ENCODE data around the gene EIF3D. TPM values are rescaled to one million over a fixed set of nuclear protein-coding genes. Genes with fewer than 3 reads are reported as not detected.

Gene EIF3D
- total and polyA plus RNA-seq, 2 of the 8 experiments (the other 6 are each of a cell fraction or from before 2014, with no cell fraction given): 195 to 408 TPM

DNA sequence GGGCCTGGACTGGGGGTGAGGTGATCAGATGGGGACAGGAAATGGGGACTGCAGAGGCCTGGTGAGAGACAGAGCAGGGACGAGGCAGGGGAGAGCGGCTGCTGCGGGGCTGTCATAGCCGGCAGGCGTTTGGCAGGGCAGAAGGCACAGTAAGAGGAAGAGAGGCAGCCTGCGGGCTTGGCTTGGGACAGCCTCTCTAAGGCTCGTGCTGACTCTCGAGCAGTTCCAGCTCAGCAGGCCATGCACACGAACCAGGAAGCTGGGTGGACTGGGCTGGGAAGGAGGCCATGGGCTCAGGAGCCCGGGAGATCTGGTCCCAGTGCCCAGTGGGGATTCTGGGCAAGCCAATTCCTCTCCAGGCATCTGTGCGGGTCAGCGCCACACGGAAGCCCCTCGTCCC is 19.6 kb upstream of the EIF3D start:
- peak overlapping the region; percentile 51; the same call in 1 of the 2 replicates for H2BK12ac ChIP-seq (ENCODE audit: low read depth, low read length)
- FAIRE-seq (no peak), DNase-seq (ENCODE audit: low read depth in 1 of 2, low spot score in 2 of 2) (no peak)
- H2BK120ac ChIP-seq (replicated peaks; ENCODE audit: low read depth, low read length): no peak overlapping the region
- no peak overlapping the region for H3K56ac ChIP-seq (replicated peaks; ENCODE audit: insufficient read length, low read depth, low read length)
- H3K79me2 ChIP-seq (ENCODE audit: control insufficient read depth in 1 of 2, insufficient read depth in 2 of 2, low read length in 2 of 2): no peaks in the 10 kb centered on the region
- no peaks in the 10 kb centered on the region for H4K20me1 ChIP-seq (replicated peaks in 1 of 2; ENCODE audit: control insufficient read depth in 1 of 2, insufficient read depth in 2 of 2, low read length in 2 of 2)
- WGBS, 2 experiments (ENCODE audit: extremely low coverage in 1 of 2, insufficient coverage in 1 of 2, insufficient read length in 1 of 2, insufficient replicate concordance in 2 of 2, low coverage in 1 of 2, low lambda C conversion rate in 2 of 2, missing lambda C conversion rate in 1 of 2): 76% methylated on average over 12 of the region's 14 CpGs; no CpG with 5 or more reads in 1 of the 2 experiments
- no peaks in the 10 kb centered on the region; the same call in 1 of the 2 replicates for H3K23me2 ChIP-seq (ENCODE audit: low read depth, low read length)
- H3K79me1 ChIP-seq (ENCODE audit: low read depth, low read length): no peaks in the 10 kb centered on the region
- H3K36me3 ChIP-seq (ENCODE audit: control insufficient read depth in 2 of 4, insufficient read depth in 4 of 4, low read length in 3 of 4): no peaks in the 10 kb centered on the region
- no peak overlapping the region for H3K14ac ChIP-seq (ENCODE audit: insufficient read length)
- H2BK20ac ChIP-seq (ENCODE audit: low read length): peak overlapping the region; percentile 83
- H3K4me2 ChIP-seq (ENCODE audit: insufficient read depth in 1 of 2, low read depth in 2 of 2, low read length in 2 of 2): no peak overlapping the region
- CTCF ChIA-PET (ENCODE audit: partially characterized antibody): interaction anchor here (0.8 to 1.3 kb wide), 3 partner anchors 13 to 221 kb away, joined by 3 read pairs; no protein-coding TSS in a partner anchor
- no peaks in the 10 kb centered on the region for H3K9me3 ChIP-seq (ENCODE audit: insufficient read depth in 2 of 2, low read depth in 1 of 2, low read length in 1 of 2)
- no peak overlapping the region for H2AK5ac ChIP-seq (ENCODE audit: low read depth, low read length)
- H2BK5ac ChIP-seq (ENCODE audit: low read depth, low read length): peak overlapping the region; percentile 60; the same call in 1 of the 2 replicates
- no peak for TF ChIP-seq PHF8 (conservative IDR thresholded peaks at IDR 0.05; ENCODE audit: low read depth, low read length)
- no peak for TF ChIP-seq JUN (IDR thresholded peaks at IDR 0.05; ENCODE audit: low read depth, low read length)
- no peak for TF ChIP-seq NRF1 (IDR thresholded peaks at IDR 0.05; ENCODE audit: low read depth, low read length)
- H4K8ac ChIP-seq (ENCODE audit: extremely low read depth, insufficient read depth, low read length): peak overlapping the region; percentile 18; the same call in 1 of the 2 replicates
- no peaks in the 10 kb centered on the region; a peak in 2 of 7 replicates for H3K27me3 ChIP-seq (replicated peaks in 1 of 4; ENCODE audit: control insufficient read depth in 3 of 4, extremely low read depth in 1 of 4, insufficient read depth in 3 of 4, low read length in 3 of 4)
- peak overlapping the region; percentile 76; the same call in 1 of the 2 replicates for H2BK15ac ChIP-seq (ENCODE audit: low read length)
- H3K23ac ChIP-seq (ENCODE audit: insufficient read length): no peak overlapping the region
- no peak overlapping the region for H4K91ac ChIP-seq (replicated peaks; ENCODE audit: insufficient read length, low read length)
- no peak overlapping the region for H4K5ac ChIP-seq (ENCODE audit: insufficient read length, low read depth, low read length)
- POLR2A ChIA-PET (ENCODE audit: partially characterized antibody): no interaction called here
- H3K27ac ChIP-seq (ENCODE audit: low read depth, low read length): no peak overlapping the region
- H3K4ac ChIP-seq (replicated peaks; ENCODE audit: insufficient read length, low read depth, low read length): no peak overlapping the region
- H2AFZ ChIP-seq (ENCODE audit: low read length): peak overlapping the region; percentile 90; the same call in 1 of the 2 replicates
- peak overlapping the region; percentile 52; the same call in 1 of the 2 replicates for H3K18ac ChIP-seq (ENCODE audit: extremely low read depth, low read length)
- no peak overlapping the region for H3K4me3 ChIP-seq (ENCODE audit: extremely low read depth in 1 of 4, insufficient read depth in 2 of 4, low read depth in 3 of 4, low read length in 4 of 4)
- H3K4me1 ChIP-seq (replicated peaks in 1 of 4; ENCODE audit: control insufficient read depth in 3 of 4, insufficient read depth in 4 of 4, low read length in 3 of 4): peaks cover 0 to 12% (median 3%) of the 10 kb centered on the region in 4 experiments; a peak in 4 of 7 replicates
- no peak overlapping the region for H3K9ac ChIP-seq (replicated peaks in 1 of 4; ENCODE audit: extremely low read depth in 1 of 4, low read depth in 3 of 4, low read length in 3 of 4)
